Measurements from ENCODE around the gene RTKN2. TPM values are rescaled to one million over a fixed set of nuclear protein-coding genes. Genes with fewer than 3 reads are reported as not detected.

The RTKN2 gene
- total RNA-seq, 1 experiment from 2014 or later, result 14.4 TPM

- Histone ChIP-seq H2BK20ac (ENCODE audit: low read depth, low read length, poor library complexity, severe bottlenecking) (no peak overlapping the region), H3K56ac (ENCODE audit: insufficient read length, low read depth, low read length) (no peak overlapping the region), H3K79me2 (ENCODE audit: insufficient read depth, low read length) (no peaks in the 10 kb centered on the region), H4K20me1 (ENCODE audit: control insufficient read depth, insufficient read depth, insufficient read length) (no peaks in the 10 kb centered on the region), H2BK15ac (ENCODE audit: low read depth, low read length) (no peak overlapping the region), H3K4ac (ENCODE audit: low read depth, low read length) (no peak overlapping the region), H2BK120ac (ENCODE audit: low read depth, low read length, poor library complexity, severe bottlenecking) (no peak overlapping the region), H3K9ac (ENCODE audit: extremely low read depth, insufficient read length, low read length) (no peak overlapping the region), H4K91ac (ENCODE audit: insufficient read length, low read depth, low read length) (no peak overlapping the region), H3T11ph (ENCODE audit: low read length) (no peak overlapping the region), H2BK5ac (ENCODE audit: insufficient read length, low read length) (no peak overlapping the region), H3K27ac (ENCODE audit: insufficient read length, low read depth, low read length) (no peak overlapping the region), H3K4me1 (ENCODE audit: insufficient read depth, low read length) (no peaks in the 10 kb centered on the region), H2AFZ (ENCODE audit: low read length) (no peak overlapping the region), H4K8ac (replicated peaks; ENCODE audit: insufficient read length, low read depth, low read length) (no peak overlapping the region), H4K5ac (ENCODE audit: insufficient read length, low read depth, low read length) (no peak overlapping the region), H3K18ac (ENCODE audit: insufficient read length, low read depth, low read length) (no peak overlapping the region), H3K79me1 (ENCODE audit: insufficient read depth, low read depth, low read length, poor library complexity, severe bottlenecking) (no peaks in the 10 kb centered on the region), H2AK5ac (ENCODE audit: insufficient read length, low read length) (no peak overlapping the region), H3K4me2 (ENCODE audit: insufficient read depth, insufficient read length, low read length) (no peak overlapping the region), H2BK12ac (ENCODE audit: insufficient read length, low read depth, low read length) (no peak overlapping the region), H3K9me3 (ENCODE audit: control insufficient read depth, low read depth, low read length) (no peaks in the 10 kb centered on the region), H3K27me3 (ENCODE audit: insufficient read depth, low read length) (no peaks in the 10 kb centered on the region), H3K23me2 (ENCODE audit: insufficient read length, low read depth, low read length, poor library complexity, severe bottlenecking) (no peaks in the 10 kb centered on the region), H3K14ac (ENCODE audit: insufficient read depth, low read length) (no peak overlapping the region), H3K23ac (ENCODE audit: insufficient read length, low read depth, low read length) (no peak overlapping the region)
- Mint-ChIP-seq H3K36me3 (ENCODE audit: insufficient read depth in 1 of 3, low read depth in 3 of 3) (peaks cover 0 to 2% (median 0%) of the 10 kb centered on the region in 3 experiments; a peak in 2 of 7 replicates), H3K9me3 (no peaks in the 10 kb centered on the region), H3K4me3 (no peak overlapping the region), H3K27me3 (ENCODE audit: low read depth) (no peaks in the 10 kb centered on the region), H3K27ac (no peak overlapping the region), H3K4me1 (no peaks in the 10 kb centered on the region)
- DNase-seq, result no peak
- TF ChIP-seq CTCF (conservative IDR thresholded peaks at IDR 0.05), result no peak
- no CpG with 5 or more reads among the region's 4 CpGs for WGBS (ENCODE audit: extremely low coverage, insufficient read length, low lambda C conversion rate)
Observed at GRCh38 chr10:62230344-62231121, 38.1 kb downstream of the RTKN2 start.

All from H9 (cell line).